Body of pancreas (tissue), 4 donors: Measurements from ENCODE around the gene RNF10. TPM values are rescaled to one million over a fixed set of nuclear protein-coding genes. Genes with fewer than 3 reads are reported as not detected.
"Not testable (repeated sequence)": the region's sequence is repeated elsewhere in the genome, so short reads cannot be mapped to it uniquely, and the experiment has no call there.

ENCODE experiments used
- ATAC-seq: fragments of 150-250 bp; one replicate; pipeline ENCODE4 v1.9.1; 2016
- DNase-seq, 4 donors: peaks; one replicate each; pipeline ENCODE4 v3.0.0-alpha.2; 2019
- H3K27ac ChIP-seq, 4 donors: fragments of 200-600 bp; sonication (generic); 1 replicate in 3 of 4; 2 replicates in 1 of 4; pipeline versions ENCODE4 v1.5.1 to v1.6.1; 2016 to 2019; ENCODE audit warnings: mild to moderate bottlenecking in 1 of 4, mixed read lengths in 1 of 4, moderate library complexity in 1 of 4
- H3K27me3 ChIP-seq, 2 donors: fragments of 200-600 bp; sonication (generic); one replicate each; pipeline ENCODE4 v1.6.0; 2016; ENCODE audit warnings: mild to moderate bottlenecking in 1 of 2
- H3K36me3 ChIP-seq, 2 donors: fragments of 200-600 bp; sonication (generic); replicated peaks in 1 of 2; 2 replicates each; pipeline ENCODE4 v1.5.1; 2016; ENCODE audit warnings: low read depth in 2 of 2; ENCODE audit not compliant: insufficient read depth in 1 of 2
- H3K4me1 ChIP-seq: fragments of 200-600 bp; sonication (generic); one replicate; pipeline ENCODE4 v1.6.0; 2016
- H3K4me3 ChIP-seq, 2 donors: fragments of 200-600 bp; sonication (generic); 1 replicate in 1 of 2; 2 replicates in 1 of 2; pipeline ENCODE4 v1.5.1; 2016 to 2019
- H3K9me3 ChIP-seq, 3 donors: fragments of 200-600 bp; sonication (generic); 1 replicate in 2 of 3; 2 replicates in 1 of 3; pipeline ENCODE4 v1.5.1; 2016
- POLR2A ChIP-seq, 3 donors: fragments of 450-650 bp; IDR thresholded peaks; one replicate each; pipeline ENCODE4 v1.6.1; 2016; ENCODE audit warnings: antibody characterized with exemption in 3 of 3, mild to moderate bottlenecking in 2 of 3
- WGBS, 2 donors: methylation state at CpG; one replicate each; pipeline ENCODE4 v1.1.5; 2017; 5-methylcytosine and 5-hydroxymethylcytosine counted together
- intact Hi-C: fragments of 100-400 bp; cut with DNase I; formaldehyde crosslinking; loops from one replicate; pipeline ENCODE4 v1.15.1; 2023
- total RNA-seq, 2 donors: library from RNA; depleted of rRNA; stranded (reverse); fragments of >200 nt; gene quantifications; one replicate each; pipeline ENCODE4 v1.1.0, GENCODE V29; 2016
- TF ChIP-seq, protein P1 (sequence below), 7 experiments: fragments of 450-650 bp in 4 of 7; fragments of 200-600 bp in 3 of 7; sonication (generic) in 3 of 7; IDR thresholded peaks; one replicate each; pipeline ENCODE4 v1.5.1; 2016 to 2019; ENCODE audit warnings: antibody characterized with exemption in 7 of 7

RNF10 gene
- total RNA-seq, 2 donors from 2014 or later, result 62.5 to 124 TPM

DNA sequence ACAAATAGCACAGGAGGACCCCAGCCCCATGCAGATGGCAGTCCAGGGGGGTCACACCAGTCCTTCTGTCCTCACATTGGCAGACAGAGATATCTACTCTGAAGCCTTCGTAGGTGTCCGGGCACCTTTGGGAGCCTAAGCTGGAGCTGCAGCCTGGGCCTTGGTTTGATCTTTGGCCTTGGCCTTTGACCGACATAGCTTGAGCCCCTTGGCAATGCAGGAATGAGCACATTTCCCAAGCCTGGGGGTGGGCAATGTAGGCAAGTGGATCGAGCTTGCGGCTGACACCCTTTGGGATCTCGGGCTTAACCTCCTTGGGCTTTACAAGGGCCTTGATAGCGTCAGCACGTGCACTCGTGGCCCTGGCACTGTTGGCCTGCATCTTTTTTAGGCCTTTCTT, 11.6 kb upstream of the RNF10 start:
- intact Hi-C loops, result no loop called here
- DNase-seq, result no peak

GRCh38 chr12:120528861-120529525, 5.2 kb upstream of the RNF10 start, which contains the start of gene COQ5:
TSS of gene COQ5 (minus strand) at chr12:120529158. CDS start at chr12:120529141, 17 bp downstream.
- DNase-seq (peak; percentile 89 to 94 (median 90)), ATAC-seq (peak; percentile 92)
- Histone ChIP-seq H3K4me1 (peaks cover 8% of the 10 kb centered on the region), H3K27ac (peak within 1 kb of the TSS; percentile 75 to 94 (median 92)), H3K36me3 (no peaks in the 10 kb centered on the region), H3K9me3 (no peaks in the 10 kb centered on the region), H3K27me3 (no peaks in the 10 kb centered on the region), H3K4me3 (peak within 1 kb of the TSS; percentile 54 to 87)
- 0% methylated on average over 17 to 38 of the region's 38 CpGs for WGBS, 2 donors
- TF ChIP-seq, protein P1, sequence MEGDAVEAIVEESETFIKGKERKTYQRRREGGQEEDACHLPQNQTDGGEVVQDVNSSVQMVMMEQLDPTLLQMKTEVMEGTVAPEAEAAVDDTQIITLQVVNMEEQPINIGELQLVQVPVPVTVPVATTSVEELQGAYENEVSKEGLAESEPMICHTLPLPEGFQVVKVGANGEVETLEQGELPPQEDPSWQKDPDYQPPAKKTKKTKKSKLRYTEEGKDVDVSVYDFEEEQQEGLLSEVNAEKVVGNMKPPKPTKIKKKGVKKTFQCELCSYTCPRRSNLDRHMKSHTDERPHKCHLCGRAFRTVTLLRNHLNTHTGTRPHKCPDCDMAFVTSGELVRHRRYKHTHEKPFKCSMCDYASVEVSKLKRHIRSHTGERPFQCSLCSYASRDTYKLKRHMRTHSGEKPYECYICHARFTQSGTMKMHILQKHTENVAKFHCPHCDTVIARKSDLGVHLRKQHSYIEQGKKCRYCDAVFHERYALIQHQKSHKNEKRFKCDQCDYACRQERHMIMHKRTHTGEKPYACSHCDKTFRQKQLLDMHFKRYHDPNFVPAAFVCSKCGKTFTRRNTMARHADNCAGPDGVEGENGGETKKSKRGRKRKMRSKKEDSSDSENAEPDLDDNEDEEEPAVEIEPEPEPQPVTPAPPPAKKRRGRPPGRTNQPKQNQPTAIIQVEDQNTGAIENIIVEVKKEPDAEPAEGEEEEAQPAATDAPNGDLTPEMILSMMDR (IDR thresholded peaks at IDR 0.05), result no peak
- peak; percentile 41 to 75 (median 73) for TF ChIP-seq POLR2A (IDR thresholded peaks at IDR 0.05)
- intact Hi-C loops, result no loop called here

More for the DNA sequence above, 11.6 kb upstream of the RNF10 start:
- WGBS, 2 donors, result 78 to 83% methylated on average over 6 to 9 of the region's 9 CpGs
- peaks cover 0 to 2% of the 10 kb centered on the region in 2 donors for H3K36me3 ChIP-seq
- no peak overlapping the region for H3K4me3 ChIP-seq
- H3K27ac ChIP-seq, result no peak overlapping the region
- no peaks in the 10 kb centered on the region for H3K4me1 ChIP-seq
- no peaks in the 10 kb centered on the region for H3K27me3 ChIP-seq
- TF ChIP-seq POLR2A (IDR thresholded peaks at IDR 0.05), result no peak
- TF ChIP-seq, protein P1 (IDR thresholded peaks at IDR 0.05), result no peak
- no peaks in the 10 kb centered on the region for H3K9me3 ChIP-seq
- ATAC-seq, result no peak

- peak; percentile 48 for ATAC-seq
- TF ChIP-seq, protein P1 (IDR thresholded peaks at IDR 0.05), result peak in 2 of 7 experiments; percentile 18 to 22
- TF ChIP-seq POLR2A (IDR thresholded peaks at IDR 0.05), result peak in 1 of 3 donors; percentile 45
- WGBS, 2 donors, result 22 to 37% methylated on average over 19 of the region's 19 CpGs
Observed at GRCh38 chr12:120529641-120530417, 4.3 kb upstream of the RNF10 start.

DNA sequence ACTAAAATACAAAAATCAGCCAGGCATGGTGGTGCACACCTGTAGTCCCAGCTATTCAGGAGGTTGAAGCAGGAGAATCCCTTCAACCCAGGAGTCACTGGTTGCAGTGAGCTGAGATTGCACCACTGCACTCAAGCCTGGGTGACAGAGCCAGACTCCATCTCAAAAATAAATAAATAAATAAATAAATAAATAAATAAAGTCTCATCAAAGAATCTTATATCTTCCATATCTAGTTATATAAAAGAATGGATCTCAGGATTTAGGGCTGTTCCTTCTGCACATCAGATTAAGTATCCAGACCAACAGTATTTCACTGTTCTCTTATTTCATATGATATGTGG, 3.8 kb upstream of the RNF10 start:
- H3K36me3 ChIP-seq, H3K9me3 ChIP-seq, DNase-seq, H3K27me3 ChIP-seq, H3K4me1 ChIP-seq, ATAC-seq, H3K4me3 ChIP-seq, intact Hi-C loops: not testable (repeated sequence)
- H3K27ac ChIP-seq, result peak overlapping the region in 3 of 4 donors; percentile 75 to 94 (median 94)

More at GRCh38 chr12:120529641-120530417, 4.3 kb upstream of the RNF10 start:
- Histone ChIP-seq H3K9me3 (no peaks in the 10 kb centered on the region), H3K27ac (peak overlapping the region; percentile 75 to 94 (median 92)), H3K36me3 (no peaks in the 10 kb centered on the region), H3K4me3 (no peak overlapping the region), H3K27me3 (no peaks in the 10 kb centered on the region), H3K4me1 (peaks cover 8% of the 10 kb centered on the region)
- intact Hi-C loops, result no loop called here
- DNase-seq, result peak; percentile 40 to 55 (median 54)

DNA sequence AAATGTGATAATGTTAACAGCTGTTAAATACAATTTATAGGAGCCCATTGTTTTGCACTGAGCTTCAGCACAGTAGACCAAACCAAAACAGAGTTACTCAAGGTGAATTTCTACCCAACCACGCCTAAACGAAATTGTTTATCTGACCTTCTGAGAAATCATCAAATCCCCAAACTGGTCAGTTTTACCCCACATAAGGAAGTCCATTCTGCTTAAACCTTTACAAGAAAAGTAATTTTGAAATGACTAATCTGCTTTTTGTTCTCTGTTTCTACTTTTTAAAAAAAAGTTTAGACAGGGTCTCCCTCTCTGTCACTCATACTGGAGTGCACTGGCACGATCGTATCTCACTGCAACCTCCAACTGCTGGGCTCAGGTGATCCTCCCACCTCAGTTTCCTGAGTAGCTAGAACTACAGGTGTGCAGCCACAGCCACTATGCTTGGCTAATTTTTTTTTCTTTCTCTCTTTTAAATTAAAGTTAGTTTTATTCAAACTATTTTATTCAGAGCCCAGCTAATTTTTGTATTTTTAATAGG, 1.4 kb upstream of the RNF10 start:
- Histone ChIP-seq H3K36me3 (no peaks in the 10 kb centered on the region), H3K9me3 (no peaks in the 10 kb centered on the region), H3K27me3 (no peaks in the 10 kb centered on the region), H3K27ac (no peak overlapping the region), H3K4me3 (no peak overlapping the region), H3K4me1 (peaks cover 25% of the 10 kb centered on the region)
- ATAC-seq (no peak), DNase-seq (no peak)
- WGBS, 2 donors, result 50 to 57% methylated on average over 4 of the region's 4 CpGs
- intact Hi-C loops, result no loop called here
- no peak for TF ChIP-seq POLR2A (IDR thresholded peaks at IDR 0.05)
- TF ChIP-seq, protein P1 (IDR thresholded peaks at IDR 0.05), result no peak
